Neural progenitor cell (in vitro differentiated cells): ENCODE results near the gene CALR.

Experiments
- CTCF ChIP-seq: fragments of 200-600 bp; sonication (generic); IDR thresholded peaks from 2 replicates; pipeline ENCODE4 v1.5.1; 2017; ENCODE audit warnings: antibody characterized with exemption, mild to moderate bottlenecking
- EZH2 ChIP-seq: fragments of 200-600 bp; sonication (generic); IDR thresholded peaks from 2 replicates; pipeline ENCODE4 v1.6.1; 2017; ENCODE audit warnings: antibody characterized with exemption, mild to moderate bottlenecking, moderate library complexity
- EZH2phosphoT487 ChIP-seq: fragments of 200-600 bp; sonication (generic); IDR thresholded peaks from 2 replicates; pipeline ENCODE4 v1.6.1; 2017; ENCODE audit warnings: antibody characterized with exemption

DNA sequence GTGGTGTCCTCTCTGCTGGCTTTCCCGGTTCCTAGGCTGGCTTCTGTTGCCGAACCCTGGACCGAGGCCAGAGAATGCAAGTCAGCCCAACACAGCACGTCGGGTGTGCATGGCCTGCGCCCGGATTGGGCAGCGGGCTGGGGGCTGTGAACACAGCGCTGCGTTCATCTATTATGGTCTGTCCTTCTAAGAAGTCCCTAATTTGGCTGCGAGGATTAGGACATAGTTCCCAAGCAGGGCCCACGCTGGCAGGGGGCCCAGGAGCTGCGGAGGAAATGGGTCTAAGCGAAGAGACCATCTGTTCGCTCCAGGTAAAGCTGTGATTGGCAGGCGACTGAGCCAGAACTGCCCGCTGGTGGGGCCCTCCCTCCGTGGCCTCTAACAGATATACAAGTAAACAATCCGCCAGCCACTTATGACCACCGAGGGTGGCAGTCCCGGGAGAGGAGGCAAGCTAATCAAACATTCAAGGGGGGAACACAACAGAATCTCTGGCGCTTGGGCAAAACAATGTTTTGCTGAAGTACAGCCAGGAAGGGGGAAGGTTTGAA, 25.3 kb upstream of the CALR start:
- TF ChIP-seq CTCF (no peak), EZH2 (no peak), EZH2phosphoT487 (no peak)
